ENCODE data around the gene GPATCH8.

Gene GPATCH8

DNA sequence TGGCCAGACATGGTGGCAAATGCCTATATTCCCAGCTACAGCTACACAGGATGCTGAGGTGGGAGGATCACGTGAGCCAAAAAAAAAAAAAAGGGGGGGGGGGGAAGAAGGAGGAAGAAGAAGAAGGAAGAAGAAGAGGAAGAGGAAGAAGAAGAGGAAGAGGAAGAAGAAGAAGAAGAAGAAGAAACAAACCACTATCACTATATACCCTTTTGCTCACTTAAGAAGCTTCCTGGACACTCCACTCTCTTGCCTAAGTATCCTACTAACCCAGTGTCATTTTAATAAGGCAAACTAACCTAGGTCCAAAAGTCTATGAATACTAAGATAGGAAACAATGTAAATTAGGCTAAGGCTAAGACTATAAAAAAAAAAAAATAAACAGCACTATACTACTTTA lies 54.8 kb downstream of the GPATCH8 start:
- DNase-seq = no peak

DNA sequence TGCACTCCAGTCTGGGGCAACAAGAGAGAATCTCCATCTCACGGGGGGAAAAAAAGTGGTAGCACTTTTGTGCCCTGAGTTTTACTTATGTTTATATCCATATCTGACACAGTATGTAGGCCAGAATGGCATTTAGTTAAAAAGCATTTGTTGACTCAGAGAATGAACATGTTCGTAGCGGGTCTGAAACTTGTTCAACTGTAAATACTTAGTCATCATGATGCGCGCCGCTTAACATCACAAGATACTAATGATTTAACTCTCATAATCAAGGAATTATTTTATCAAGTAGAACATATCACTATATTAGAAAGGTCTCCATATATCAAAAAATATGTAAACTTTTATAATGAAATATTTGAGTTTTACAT lies 58.5 kb downstream of the GPATCH8 start:
- peak; percentile 63 for DNase-seq

DNA sequence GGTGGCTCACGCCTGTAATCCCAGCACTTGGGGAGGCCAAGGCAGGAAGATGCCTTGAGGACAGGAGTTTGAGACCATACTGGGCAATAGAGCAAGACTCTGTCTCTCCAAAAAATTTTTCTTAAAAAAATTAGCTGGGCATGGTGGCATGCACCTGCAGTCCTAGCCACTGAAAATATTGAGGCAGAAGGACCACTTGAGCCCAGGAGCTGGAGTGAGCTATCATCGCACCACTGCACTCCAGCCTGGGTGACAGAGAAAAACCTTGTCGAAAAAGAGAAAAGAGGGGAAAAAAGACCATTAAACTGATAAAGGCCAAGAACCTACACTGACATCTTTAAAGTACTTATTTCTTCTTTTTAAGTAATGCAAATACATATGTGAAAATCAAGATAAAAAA lies 60.4 kb downstream of the GPATCH8 start:
- no peak for DNase-seq

DNA sequence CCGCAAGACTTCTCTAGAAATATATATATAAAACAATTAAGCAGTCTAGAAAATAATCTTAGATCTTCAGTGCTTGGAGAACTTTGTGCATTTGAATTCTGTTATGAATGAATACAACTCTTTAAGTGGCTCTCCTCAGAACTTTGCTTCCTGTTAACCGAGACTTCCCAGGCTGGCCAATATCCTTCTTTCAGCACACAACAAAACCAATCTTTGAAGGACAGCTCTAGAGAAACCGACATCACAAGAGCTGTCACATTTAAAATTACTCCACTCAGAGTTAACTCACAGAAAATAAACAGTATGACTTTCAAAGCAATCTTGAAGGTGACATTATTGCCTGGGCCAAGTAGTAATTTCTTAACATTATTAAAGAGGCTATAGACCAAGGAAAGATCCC lies 64.0 kb downstream of the GPATCH8 start:
- no peak for DNase-seq

DNA sequence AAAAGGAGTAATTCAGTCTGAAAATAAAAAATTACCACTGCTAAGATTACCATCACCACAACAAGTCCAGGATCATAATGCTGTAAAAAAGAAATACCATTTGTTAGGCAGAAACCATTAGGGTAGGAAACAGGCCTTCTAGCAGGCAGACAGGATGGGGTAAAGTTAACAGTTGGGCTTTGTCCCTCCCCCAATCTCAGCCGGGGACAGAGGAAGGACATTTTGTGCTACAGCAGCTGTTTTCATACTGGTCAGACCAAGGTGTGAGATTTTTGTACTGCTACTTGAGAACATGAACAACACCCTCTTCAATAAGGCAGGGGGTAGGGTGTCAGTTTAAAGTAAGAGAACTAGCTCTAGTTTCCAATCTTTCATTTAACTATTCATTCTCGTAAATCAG lies 64.6 kb downstream of the GPATCH8 start:
- DNase-seq = no peak

DNA sequence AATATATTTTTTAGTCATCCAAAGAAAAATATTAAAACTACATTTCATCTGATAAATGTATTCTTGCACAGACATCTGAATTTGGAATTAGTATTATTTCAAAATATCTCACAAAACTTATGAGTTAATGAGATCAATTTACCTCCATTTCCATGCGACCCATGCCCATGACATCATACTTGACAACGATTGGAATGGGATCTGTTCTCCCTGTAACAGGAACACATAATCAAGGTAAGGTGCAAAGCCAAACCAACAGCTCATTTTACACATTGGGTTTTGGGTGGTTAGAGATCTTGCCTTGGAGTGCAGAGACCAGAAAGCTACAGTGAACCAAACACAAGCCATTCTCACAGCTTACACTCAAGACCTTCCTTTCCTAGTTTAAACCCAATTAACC lies 66.9 kb downstream of the GPATCH8 start:
- no peak for DNase-seq

DNA sequence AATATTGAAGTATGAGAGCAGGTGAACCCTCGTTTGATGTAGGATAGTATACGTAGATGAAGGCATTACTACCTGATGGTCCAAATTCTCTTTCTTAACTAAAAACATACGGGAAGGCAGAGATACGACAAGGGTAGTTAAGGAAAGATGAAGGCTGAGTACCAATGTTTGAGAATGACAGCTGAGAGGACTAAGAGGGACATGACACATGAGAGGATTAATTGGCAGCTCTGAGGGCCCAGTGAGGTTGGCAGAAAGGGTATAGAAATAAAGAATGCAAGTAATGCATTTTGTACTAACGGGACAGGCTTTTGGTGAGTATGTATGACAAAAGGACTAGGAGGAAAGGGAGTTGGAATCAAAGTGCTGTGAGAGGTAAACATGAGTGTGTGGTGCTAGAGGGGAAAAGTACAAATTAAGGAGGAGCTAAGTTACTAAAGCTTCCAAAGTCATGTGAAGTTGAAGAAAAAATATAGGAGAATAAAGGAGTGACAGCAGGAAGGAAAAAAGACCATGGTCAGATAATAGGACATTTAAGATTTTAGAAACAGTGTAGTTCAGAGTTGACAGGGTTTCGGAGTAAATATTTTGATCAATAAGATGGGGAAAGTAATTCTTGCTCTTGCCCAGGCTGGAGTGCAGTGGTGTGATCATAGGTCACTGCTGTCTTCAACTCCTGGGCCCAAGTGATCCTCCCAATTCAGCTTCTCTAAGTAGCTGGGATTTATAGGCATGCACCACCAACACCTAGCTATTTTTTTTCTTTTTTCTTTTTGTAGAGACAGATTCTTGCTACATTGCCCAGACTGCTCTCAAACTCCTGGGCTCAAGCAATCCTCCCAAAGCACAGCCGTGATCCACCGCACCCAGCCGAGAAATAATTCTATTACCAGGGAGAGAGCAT lies 70.7 kb downstream of the GPATCH8 start:
- no peak for DNase-seq

DNA sequence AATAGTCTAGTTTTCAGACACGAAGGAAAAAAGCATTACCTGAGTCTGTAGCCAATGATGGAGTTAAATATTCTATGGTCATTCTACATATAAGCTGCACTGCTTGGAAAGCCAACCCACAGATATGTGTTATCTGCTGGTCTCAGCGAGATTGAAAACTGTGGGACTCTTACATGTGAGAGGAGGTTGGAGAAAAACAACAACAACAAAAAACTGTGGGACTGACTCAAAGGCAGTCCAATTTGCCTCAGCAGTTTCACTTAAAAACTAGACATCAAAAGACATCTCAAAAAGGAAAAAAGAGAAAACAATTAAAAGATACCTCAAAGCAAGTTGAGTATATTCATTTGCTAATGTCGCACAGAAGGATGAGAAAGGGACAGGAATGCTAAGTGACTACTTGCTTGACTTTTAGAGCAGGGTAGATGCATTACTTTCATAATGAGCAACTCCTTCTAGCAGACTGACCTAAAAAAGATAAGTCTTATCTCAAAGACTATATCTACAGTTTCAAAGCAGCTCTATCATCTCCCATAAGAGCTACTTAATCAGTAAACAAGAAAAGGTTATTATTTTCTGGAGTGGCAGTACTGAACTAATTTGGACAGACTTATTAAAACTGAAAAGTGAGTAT lies 78.3 kb downstream of the GPATCH8 start:
- no peak for DNase-seq

DNA sequence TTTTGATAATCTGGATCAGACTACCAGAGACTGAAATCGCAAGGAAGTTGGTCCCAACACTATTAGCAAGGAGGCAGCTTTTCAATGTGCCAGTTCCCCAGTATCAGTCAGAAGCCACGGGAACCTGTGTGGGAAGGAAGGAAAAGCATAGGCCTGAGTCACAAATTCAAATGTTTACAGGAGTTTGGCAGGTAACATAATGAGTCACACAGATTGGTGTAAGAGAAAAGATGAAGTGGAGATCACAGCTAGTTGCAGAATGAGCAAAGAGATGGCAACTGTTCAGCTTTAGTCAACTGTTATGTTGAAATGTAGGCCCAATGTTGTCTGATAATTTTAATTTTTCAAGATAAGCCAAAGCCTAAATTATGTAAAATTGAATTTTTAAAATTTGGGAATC lies 85.7 kb downstream of the GPATCH8 start:
- DNase-seq = peak; percentile 78

DNA sequence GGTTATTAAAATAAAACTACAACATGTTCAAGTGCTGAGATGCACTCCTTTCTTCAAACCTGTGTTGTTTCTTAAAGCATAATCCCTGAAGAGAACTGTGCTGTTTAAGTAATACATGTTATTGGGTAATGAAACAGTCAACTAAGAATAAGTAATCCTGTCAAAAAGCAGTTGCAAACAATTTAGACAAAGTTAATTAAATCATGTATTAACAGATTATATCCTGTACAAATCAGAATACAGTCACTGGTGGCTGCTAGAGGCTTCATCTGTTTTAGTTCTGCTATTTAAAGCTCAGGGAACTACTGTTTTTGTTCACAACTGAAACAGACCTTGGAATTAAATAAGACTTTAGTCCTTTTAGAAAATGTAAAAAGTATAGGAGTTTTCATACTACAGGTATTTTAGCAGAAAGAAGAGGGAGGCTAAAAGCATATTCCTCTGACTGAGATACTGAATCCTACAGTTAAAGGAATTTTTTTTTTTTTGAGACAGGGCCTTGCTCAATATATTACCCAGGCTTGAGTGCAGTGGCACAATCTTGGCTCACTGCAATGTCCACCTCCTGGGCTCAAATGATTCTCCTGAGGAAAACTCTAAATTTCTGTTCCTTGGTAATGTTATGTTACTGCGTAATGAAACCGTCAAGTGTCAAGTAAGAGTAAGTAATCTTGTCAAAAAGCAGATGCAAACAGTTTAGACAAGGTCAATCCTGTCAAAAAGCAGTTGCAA lies 86.5 kb downstream of the GPATCH8 start:
- no peak for DNase-seq

DNA sequence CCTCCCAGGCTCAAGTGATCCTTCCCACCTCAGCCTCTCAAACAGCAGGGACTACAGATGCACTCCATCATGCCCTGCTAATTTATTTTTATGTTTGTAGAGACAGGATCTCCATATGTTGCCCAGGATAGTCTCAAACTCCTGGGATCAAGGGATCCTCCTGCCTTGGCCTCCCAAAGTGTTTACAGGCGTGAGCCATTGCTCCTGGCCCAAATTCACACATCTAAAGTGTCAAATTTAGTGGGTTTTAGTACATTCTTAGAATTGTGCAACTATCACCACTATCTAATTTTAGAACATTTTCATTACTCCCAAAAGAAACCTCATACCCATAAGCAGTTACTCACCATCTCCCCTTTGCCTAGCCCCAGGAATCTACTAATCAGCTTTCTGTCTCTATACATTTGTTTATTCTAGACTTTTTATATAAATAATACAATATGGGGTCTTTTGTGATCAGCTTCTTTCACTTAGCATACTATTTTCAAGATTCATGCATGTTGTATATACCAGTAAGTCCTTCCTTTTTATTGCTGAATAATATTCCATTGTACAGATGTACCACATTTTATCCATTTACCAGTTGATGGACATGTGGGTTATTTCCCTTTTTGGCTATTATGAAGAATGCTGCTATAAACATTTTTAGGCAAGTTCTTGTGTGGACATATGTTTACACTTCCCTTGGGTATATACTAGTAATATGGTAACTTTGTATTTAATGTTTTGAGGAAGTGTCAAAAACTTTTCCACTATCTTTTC lies 88.6 kb downstream of the GPATCH8 start:
- no peak for DNase-seq

DNA sequence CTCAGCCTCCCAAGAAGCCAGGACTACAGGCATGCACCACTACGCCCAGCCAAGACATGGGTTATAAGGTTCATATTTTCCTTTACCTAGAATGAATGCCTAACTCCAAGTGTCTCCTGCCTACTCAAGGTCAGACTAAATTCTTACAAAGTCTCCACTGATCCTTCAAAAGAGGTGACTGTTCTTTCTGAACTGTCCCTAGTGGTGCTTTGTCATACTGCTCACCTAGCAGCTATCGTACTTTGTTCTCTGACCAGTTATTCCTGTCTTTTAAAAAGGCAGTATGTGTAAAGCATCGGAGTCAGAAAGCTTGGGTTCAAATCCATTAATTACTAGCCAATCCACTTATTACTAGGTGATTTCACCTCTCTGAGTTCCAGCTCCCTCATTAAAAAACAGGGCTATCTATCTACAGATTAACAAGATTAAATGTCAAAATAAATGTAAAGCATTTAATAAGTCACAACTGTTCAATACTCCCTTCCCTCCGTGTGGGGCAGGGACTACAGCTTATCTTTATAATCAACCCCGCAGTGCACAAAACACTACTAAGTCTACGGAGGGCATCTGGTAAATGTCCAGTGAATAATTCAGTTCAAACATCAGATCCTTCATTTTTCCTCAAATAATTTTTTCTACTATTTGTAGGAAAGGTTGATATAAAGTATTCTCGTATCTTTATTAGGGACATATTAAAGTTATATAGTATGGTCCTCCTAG lies 93.7 kb downstream of the GPATCH8 start:
- no peak for DNase-seq

DNA sequence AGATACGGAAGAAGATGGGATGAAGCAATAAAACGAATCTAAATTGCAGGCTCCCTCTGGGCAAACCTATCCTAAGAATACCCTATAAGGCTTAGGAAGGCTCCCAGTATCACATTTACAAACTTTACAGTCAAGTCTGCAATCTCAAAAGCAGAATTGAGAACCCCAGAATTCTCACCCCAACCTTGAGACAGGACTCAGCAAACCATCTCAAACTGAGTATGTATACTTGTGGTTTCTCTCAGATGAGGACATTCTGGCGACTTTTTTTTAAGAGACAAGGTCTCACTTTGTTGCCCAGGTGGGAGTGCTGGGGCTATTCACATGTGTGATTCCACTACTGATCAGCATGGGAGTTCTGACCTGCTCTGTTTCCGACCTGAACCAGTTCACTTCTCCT lies 94.4 kb downstream of the GPATCH8 start:
- DNase-seq = no peak

DNA sequence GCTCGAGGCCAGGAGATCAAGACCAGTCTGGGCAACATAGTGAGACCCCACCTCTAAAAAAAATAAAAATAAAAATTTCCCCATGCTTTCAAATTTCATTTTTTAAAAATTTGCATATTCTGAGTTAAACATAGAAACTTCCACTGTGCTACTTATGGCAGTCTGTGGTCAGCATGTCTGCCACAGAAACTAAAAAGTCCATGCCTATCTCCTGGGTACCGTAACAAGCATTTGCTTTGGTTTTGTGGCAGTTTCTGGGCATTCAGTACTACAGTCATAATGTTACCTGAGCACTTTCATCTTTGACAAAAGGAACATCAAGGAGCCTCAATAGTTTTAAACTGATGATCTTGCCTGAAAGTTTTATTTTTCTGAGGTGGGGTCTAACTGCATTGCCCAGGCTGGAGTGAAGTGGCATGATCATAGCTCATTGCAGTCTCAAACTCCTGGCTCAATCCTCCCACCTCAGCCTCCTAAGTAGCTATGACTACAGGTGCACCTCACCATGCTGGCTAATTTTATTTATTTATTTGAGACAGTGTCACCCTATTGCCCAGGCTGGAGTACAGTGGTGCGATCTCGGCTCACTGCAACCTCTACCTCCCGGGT lies 100.5 kb downstream of the GPATCH8 start:
- DNase-seq = no peak

DNA sequence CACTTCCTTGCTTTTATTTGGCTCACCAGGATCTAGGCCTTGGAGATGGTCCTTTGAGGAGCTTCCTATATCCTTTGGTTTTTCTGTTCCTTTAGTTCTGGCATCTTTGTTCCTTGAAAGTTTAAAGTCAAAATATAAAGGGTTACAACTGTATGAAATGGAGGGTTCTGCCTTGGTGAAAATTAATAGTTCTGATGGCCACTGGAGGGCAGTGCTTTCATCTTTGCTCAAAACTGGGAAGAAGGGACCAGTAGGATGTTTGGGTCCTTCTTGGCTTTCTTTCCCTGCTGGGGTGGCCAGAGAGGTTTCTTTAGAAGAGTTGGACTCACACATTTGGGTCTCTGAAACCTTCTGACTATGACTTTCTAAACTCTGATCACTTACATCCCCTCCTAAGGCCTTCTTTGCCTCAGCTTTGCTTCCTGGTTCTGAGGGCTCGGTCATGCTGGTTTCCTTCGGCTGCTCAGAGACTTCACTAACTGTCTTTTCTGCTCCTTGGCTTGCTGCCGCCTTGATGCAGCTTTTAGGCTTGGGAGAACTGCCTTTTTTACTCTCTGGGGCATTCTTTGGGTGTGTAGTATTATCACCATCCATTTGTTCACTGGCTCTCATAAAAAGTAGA lies 102.9 kb downstream of the GPATCH8 start:
- peak; percentile 17 for DNase-seq

DNA sequence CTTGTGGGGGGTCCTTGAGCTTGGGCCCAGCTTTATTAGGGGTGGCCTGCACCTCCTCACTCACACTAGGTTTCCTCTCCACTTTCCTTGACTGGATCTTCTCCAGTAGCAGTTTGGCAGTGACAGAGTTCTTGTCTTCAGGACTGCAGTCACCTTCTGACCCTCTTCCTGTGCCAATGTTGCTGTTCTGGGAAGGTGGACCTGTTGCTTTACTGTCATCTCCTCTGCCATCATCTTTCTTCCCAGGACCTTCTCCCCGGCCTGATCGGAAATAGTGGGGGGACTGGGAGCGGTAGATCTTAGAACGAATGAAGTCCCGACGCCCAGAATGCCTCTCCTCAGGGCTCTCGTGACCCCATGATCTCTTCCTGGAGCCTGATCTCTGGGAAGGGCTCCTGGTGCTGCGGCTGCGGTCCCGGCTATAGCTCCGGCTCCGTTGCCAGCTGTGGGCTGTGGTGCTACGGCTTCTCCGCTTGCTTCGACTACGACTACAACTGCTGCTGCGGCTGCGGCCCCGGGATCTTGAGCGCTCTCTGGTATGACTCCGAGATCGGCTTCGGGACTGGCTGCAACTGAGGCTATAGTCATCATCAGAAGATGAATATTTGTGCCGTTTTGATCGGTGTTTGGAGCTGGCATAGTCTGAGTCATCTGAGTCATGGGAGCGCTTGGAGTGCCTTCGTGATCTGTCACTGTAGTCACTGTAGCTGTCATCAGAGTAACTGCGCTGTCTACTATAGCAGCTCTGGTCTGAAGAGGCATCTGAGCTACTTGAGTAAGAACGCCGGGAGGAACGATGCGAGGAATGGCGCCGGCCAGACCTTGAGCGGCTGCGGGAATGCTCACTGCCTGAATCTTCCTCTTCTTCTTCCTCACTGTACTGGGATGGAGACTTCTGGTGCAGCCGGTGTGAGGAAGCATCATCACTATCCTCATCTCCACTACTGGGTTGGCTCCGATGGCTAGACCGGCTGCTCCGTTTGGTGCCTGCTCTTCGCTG lies 104.2 kb downstream of the GPATCH8 start:
- no peak for DNase-seq

DNA sequence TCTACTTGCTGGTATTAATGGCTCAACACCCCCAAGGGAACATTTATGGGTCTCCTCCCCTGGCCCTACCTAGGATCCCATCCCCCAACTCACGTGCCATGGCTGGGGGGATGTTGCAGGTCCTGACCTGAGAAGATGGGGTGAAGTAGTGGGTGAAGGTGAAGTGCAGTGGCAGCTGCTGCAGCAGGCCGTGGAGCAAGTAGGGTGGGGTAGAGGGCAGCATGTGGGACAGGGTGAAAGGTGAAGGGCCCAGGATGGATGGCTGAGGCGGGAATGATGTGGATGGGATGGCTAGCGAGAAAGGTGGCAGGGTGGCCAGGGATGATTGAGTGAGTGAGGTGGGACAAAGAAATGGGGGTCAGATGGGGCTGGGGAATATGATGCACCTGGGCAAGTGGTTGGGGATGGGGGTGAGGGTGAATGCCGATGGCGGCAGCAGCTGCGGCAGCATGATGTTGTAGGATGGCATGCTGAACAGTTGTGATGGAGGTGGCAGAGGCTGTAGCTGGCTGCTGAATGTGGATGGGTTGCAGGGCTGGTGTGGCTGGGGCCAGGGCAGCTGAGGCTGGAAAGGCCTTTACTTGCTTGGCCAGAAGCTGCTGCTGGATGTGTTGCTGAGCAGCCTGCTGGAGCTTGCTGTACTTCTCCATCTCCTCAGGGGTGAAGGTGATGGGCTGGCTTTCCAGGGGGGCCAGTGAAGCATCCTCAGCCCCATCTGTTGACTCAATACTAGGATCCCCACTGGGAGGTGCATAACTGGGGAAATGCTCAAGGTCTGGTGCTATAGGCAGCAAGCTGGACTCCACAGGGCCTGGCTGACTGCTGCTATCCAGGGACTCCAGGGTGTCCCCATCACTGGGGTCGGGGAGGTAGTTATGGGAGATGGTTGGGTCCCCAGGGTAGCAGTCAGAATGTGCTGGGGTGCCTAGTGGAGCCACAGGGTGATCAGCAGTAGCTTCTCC lies 105.4 kb downstream of the GPATCH8 start:
- no peak for DNase-seq

DNA sequence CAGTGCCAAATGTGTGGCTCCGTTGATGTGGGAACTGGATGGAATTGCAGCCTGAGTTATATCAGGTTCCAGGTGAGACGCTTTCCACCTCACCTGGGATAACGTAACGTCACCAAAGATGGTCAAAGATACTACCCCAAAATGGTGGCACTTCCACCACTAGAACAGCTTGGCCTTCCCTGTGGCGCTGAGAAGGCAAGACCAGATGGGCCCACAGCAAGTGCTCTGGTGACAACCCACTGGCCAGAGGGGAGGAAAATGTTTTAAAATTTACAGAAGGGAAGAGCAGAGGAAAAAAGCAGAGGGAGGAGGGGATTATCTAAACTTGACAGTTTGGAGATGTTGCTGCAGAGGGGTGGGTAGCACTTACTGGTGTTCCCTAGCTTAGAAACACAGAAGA lies 106.3 kb downstream of the GPATCH8 start:
- DNase-seq = no peak

DNA sequence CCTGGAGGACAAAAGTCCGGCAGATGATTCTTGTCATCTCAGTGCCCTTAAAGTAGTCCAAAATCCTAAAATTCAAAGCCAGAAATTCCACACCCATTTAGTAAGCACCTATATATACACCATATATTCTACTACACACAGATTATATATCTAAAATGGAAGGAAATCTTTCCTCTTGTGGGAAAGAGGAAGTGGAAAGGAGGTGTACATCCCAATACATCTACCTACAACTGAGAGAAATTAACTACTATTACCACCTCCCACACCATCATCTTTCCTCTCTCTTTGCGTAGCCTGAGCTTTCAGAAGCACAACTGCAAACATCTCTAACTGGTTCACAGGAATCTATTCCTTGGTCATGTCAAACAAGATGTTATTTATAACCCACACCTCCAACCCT lies 108.4 kb downstream of the GPATCH8 start:
- DNase-seq = no peak

All from kidney glomerular epithelial cell (primary cell).